Measurements from ENCODE around the gene TBX6. TPM values are rescaled to one million over a fixed set of nuclear protein-coding genes. Genes with fewer than 3 reads are reported as not detected.

Gene TBX6
- total RNA-seq, 2 donors from 2014 or later, result 1.5 to 2.5 TPM

- intact Hi-C loops (cut with DNase I), result no loop called here
- DNase-seq (ENCODE audit: low spot score), result no peak
- Histone ChIP-seq H3K4me1 (replicated peaks) (no peaks in the 10 kb centered on the region), H3K27ac (no peak overlapping the region), H3K36me3 (peaks cover 0 to 34% of the 10 kb centered on the region in 2 donors), H3K9me3 (no peaks in the 10 kb centered on the region), H3K4me3 (no peak overlapping the region), H3K27me3 (replicated peaks; ENCODE audit: insufficient read depth) (no peaks in the 10 kb centered on the region)
- TF ChIP-seq POLR2AphosphoS5 (IDR thresholded peaks at IDR 0.05) (no peak), POLR2A (IDR thresholded peaks at IDR 0.05) (no peak), CTCF (IDR thresholded peaks at IDR 0.05) (no peak)
- WGBS, result 89% methylated on average over 24 of the region's 24 CpGs
Measured at GRCh38 chr16:30083216-30084055, 8.3 kb downstream of the TBX6 start.

GRCh38 chr16:30082545-30083090 lies 9.1 kb downstream of the TBX6 start:
- no peak overlapping the region for H3K4me3 ChIP-seq
- H3K27me3 ChIP-seq (replicated peaks; ENCODE audit: insufficient read depth), result no peaks in the 10 kb centered on the region
- no peak overlapping the region for H3K27ac ChIP-seq
- peaks cover 0 to 34% of the 10 kb centered on the region in 2 donors for H3K36me3 ChIP-seq
- H3K4me1 ChIP-seq (replicated peaks), result no peaks in the 10 kb centered on the region
- H3K9me3 ChIP-seq, result no peaks in the 10 kb centered on the region
- intact Hi-C loops (cut with DNase I), result no loop called here
- DNase-seq (ENCODE audit: low spot score), result no peak
- 86% methylated on average over 20 of the region's 20 CpGs for WGBS
- TF ChIP-seq POLR2AphosphoS5 (IDR thresholded peaks at IDR 0.05), result no peak
- no peak for TF ChIP-seq POLR2A (IDR thresholded peaks at IDR 0.05)
- TF ChIP-seq CTCF (IDR thresholded peaks at IDR 0.05), result no peak

GRCh38 chr16:30079480-30079879 lies 12.2 kb downstream of the TBX6 start:
- no peaks in the 10 kb centered on the region for H3K27me3 ChIP-seq (replicated peaks; ENCODE audit: insufficient read depth)
- no peak overlapping the region for H3K27ac ChIP-seq
- no peak overlapping the region for H3K4me3 ChIP-seq
- peaks cover 11% of the 10 kb centered on the region for H3K4me1 ChIP-seq (replicated peaks)
- DNase-seq (ENCODE audit: low spot score), result no peak
- WGBS, result 87% methylated on average over 7 of the region's 7 CpGs
- intact Hi-C loops (cut with DNase I), result no loop called here
- H3K36me3 ChIP-seq, result peaks cover 0 to 30% of the 10 kb centered on the region in 2 donors
- TF ChIP-seq POLR2AphosphoS5 (IDR thresholded peaks at IDR 0.05) (no peak), CTCF (IDR thresholded peaks at IDR 0.05) (no peak), POLR2A (IDR thresholded peaks at IDR 0.05) (no peak)
- no peaks in the 10 kb centered on the region for H3K9me3 ChIP-seq

- H3K9me3 ChIP-seq, result no peaks in the 10 kb centered on the region
- no peak for DNase-seq (ENCODE audit: low spot score)
- no peak overlapping the region for H3K27ac ChIP-seq
- 80% methylated on average over 7 of the region's 7 CpGs for WGBS
- no peaks in the 10 kb centered on the region for H3K27me3 ChIP-seq (replicated peaks; ENCODE audit: insufficient read depth)
- intact Hi-C loops (cut with DNase I), result no loop called here
- H3K4me3 ChIP-seq, result no peak overlapping the region
- TF ChIP-seq CTCF (IDR thresholded peaks at IDR 0.05), result no peak
- no peak for TF ChIP-seq POLR2A (IDR thresholded peaks at IDR 0.05)
- TF ChIP-seq POLR2AphosphoS5 (IDR thresholded peaks at IDR 0.05), result no peak
- peaks cover 0 to 22% of the 10 kb centered on the region in 2 donors for H3K36me3 ChIP-seq
- H3K4me1 ChIP-seq (replicated peaks), result peaks cover 11% of the 10 kb centered on the region
Measured at GRCh38 chr16:30078744-30079143, 13.0 kb downstream of the TBX6 start.
